Right lung (tissue), 5 donors: ENCODE results near the gene TATDN2. TPM values are rescaled to one million over a fixed set of nuclear protein-coding genes. Genes with fewer than 3 reads are reported as not detected.

Source experiments
- DNase-seq, 2 donors: peaks; one replicate each; pipeline ENCODE4 v3.0.0-alpha.2; 2013
- polyA plus RNA-seq, 5 donors: library from polyadenylated mRNA; unstranded; fragments of 120-200 nt; gene quantifications; one replicate each; pipeline versions ENCODE4 v1.2.1 to v1.2.3, GENCODE V29; 2013; ENCODE audit warnings: inconsistent platforms in 1 of 5, low replicate concordance in 1 of 5; ENCODE audit not compliant: insufficient read length in 5 of 5, insufficient read depth in 1 of 5

TATDN2 gene
- polyA plus RNA-seq, 5 donors: 33.8 to 43.3 (median 36.1) TPM

DNA sequence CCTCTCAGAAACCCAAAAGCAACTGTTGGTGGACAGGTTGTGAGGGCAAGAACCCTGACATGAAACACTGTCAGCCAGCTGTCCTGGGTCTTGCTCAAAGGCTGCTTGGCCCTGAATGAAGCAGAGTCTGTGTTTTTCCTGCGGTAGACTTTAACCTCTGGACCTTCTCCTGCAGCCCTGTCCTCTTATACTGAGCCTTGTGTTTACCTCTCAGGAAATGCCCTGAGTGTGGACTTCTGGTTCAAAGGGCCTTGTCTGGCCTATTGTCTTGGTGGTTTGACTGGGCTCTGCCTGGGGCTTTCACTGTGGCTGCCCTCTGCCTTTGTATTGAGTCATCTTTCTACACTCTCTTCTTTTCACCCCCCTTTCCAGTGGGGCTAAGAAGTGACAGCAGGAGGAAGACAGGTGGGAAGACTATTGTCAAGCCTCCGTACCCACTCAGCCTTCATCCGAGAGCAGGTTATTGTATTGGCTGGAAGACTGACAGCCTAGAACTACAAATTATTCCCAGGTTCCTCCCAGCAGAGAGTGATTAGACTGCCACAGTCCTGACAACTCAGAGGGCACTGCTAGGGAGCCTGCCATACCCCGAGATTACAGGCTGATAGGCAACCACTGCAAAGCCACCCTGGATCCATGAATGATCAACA, 69.2 kb downstream of the TATDN2 start:
- DNase-seq: no peak

DNA sequence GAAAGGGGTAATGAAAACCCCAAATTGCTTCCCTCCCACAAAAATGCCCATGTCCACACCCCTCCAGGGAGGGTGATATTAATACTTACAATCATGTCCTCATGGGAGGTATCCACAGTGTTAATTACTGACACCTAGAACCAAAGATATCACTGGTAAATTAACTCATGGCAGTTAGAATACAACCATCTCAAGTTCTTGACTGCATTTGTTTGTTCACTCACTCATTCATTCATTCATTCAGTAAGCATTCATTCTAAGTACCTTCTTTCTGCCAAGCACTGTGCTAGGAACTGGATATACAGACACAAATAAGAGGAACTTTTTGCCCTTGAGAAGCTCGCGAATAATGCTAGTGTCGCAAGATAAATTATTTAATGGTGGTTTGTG, 69.7 kb downstream of the TATDN2 start:
- no peak for DNase-seq

DNA sequence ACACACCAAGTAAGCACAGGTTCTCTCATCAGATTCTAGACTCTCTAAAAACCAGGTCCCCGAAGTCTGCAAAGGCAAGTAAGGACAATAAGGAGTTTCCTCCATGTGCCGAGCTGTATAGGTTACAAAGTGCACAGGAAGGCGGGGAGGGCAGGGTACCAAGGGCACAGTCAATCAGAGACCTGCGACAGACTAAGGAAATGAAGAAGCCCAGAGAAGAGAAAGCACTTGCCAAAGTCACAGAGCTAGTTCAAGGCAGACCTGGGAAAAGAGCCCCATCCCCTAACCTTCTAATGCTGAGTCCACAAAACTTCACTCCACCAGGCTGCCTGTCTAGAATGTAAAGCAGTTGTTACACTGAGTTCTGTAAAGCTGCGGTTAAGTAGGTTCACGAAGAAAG, 71.0 kb downstream of the TATDN2 start:
- no peak for DNase-seq

DNA sequence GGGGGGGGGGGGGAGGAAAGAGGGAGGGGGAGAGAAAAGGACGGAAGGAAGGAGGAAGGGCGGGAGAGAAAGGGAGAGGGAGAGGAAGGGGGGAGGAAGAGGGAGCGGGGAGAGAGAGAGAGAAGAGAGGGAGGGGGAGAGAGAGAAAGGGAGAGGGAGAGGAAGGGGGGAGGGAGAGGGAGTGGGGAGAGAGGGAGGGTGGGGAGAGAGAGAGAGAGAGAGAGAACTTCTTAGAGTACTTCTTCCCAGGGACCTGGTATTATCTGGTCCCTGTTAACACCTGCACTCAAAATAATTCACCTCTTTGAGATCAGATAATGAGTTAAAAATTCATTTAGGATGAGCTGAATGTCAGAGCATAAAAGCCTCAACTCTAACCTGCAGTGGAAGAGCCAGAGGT, 71.5 kb downstream of the TATDN2 start:
- DNase-seq: no peak

DNA sequence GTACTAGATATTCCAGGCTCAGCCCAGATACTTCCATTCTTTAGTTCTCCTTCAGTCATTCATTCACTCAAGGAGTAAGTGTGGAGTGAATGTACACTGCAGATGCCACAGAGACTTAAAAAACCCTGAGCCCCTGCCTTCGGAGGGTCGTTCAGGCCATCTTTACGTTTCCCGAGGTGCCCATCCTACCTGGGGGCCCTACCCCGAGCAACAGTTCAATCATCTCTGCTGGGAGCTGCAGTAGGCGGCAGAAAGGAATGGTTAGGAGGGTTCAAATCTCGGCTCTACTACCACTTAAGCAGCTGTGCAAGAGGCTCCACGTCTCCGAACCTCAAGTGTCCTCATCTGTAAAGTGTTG, 72.0 kb downstream of the TATDN2 start:
- DNase-seq: no peak

DNA sequence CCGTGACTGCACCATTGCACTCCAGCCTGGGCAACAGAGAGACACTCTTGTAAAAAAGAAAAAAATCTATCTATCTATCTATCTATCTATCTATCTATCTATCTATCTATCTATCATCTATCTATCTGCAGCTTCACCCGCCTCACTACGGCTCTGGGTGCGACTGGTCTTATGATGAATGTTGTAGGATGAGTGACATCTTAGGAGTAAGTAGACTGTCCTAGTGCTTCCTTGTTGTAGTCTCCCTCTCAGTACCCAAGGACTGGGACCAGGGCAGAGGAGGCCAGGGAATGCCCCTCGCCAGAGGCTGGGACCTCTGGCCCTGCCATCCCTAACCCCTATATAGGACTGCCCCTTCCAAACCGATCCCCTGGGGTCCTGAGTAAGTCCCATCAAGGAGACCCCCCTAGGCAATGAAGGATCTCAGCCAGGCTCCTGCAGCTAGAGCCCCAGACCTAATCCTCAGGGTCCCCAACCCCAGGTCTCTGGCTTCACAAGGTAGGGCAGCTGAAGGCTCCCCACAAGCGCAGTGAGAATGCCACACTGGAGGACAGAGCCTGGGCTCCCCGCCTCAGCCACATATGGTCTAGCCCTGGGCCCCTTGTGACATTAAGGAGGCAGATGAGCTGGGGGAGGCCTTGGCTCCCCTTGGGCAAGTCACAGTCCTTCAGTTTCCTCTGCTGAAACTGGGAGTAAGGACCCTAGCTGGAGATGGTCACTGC, 73.5 kb downstream of the TATDN2 start:
- DNase-seq: no peak

DNA sequence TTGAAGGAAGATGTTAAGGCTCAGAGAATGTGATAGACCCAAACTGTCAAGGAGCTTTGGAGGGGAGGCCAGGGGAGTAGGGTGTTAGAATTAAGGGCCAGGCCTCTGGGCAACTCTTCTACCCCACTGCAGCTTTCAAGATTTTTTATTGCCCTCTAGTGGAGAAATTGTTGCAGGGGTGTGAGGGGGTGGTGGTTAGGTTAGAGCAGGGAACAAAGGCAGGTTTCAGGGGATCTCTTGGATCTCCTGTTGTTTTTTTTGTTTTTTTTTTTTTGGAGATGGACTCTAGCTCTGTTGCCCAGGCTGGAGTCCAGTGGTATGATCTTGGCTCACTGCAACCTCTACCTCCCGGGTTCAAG, 74.1 kb downstream of the TATDN2 start:
- DNase-seq: no peak

DNA sequence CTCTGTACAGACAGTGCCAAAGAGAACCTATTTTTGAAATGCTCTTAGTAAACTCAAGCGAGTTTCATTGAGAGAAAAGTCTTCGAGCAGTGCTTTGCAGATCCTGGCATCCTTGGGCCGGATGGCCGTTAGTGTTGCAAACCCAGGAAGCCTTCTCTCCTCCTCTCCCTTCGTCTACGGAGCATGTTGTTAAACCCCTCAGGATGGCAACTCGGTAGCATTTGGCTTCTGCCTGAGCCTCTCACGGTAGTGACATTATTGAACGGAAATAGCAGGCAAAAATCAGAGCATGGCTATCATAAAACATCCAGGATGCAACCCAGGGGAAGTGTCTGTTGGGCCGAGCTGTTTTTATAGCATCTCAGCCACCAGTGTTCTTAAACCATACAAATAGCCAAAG, 79.3 kb downstream of the TATDN2 start:
- DNase-seq: no peak

DNA sequence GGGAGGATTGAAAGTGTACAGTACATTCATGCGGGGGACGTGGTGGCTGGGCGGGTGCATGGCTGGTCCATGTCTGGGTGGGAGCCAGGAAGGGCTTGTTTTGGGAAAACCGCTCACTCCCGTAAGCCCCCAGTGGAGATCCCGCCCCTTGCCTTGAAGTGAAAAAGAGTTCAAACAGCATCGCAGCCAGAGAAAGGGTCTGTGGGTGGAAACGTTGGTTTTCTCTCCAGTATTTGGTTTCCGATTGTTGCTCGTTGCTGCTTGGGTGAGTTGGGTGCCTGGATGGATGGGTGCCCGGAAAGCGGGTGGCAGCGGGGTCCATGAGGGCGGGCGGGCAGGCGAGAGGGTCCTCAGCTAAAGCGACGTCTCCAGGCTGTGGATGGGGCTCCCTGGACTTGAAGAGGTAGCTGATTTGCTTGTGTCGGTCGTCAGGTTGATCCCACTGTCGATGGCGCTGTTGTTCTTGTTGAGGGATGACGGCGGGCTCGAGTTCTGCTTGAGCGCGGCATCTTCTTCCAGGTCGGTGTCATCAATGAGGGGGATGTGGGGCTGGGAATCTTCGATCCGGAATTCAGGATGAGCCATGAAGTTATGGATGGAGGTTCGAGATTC, 80.3 kb downstream of the TATDN2 start:
- DNase-seq: no peak

DNA sequence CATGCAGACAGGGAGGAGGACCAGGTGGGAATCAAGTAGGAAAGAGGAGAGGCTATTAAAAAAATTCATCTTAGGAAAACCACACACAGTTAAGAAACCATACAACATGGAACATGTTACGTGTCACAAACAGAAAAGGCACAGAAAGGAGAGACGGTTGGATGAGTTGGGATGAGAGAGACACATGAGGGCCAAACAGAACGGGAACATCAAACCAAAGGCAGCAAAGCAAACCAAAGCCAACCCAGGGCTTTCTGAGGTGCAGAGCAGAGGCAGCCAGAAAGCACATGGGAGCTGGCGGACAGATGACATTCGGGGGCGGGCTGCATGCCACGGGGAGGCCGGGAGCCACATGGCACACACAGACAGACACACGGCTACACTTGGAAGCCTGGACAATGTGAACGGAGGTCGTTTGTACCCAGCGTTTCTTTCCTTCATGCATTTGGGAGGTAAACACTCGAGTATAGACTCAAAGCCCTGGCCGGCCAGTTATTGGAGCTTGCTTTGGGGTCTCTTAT, 81.3 kb downstream of the TATDN2 start:
- DNase-seq: no peak

DNA sequence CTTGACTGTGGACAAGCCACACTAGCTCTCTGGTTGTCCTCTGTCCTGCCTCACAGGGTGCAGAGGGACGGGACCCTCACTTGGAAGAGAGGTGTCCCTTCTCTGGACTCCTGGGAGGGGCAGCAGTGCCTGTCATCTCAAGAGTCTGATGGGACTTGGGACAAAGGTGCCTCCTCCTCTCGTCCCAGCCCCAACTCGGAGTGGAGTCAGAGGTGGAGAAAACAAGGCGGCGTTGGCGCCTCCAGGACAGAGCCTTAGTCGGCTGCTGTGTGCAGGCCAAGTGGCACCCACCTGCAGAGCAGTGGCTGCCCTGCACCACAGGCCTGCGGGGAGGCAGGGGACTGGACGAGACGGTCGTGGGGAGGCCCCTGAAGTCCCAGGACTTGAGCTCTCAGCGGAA, 82.1 kb downstream of the TATDN2 start:
- DNase-seq: no peak

Other genes with a start within 250 kb of the TATDN2 start
- 10 to 100 TPM; 15.5 to 29.0 (median 21.6) TPM for gene FANCD2, start 222.0 kb upstream of the TATDN2 start, polyA plus RNA-seq
- gene FANCD2OS, start 140.2 kb upstream of the TATDN2 start, polyA plus RNA-seq: under 1 TPM in 4 of 5 donors, not detected in 1; 0.36 to 0.82 (median 0.55) TPM
- gene BRK1, start 132.8 kb upstream of the TATDN2 start, polyA plus RNA-seq: 100 to 1,000 TPM; 180 to 216 (median 201) TPM
- gene VHL, start 106.7 kb upstream of the TATDN2 start, polyA plus RNA-seq: 10 to 100 TPM; 75.9 to 89.3 (median 84.5) TPM
- gene IRAK2, start 83.5 kb upstream of the TATDN2 start, polyA plus RNA-seq: 1 to 10 TPM; 1.4 to 2.3 (median 2.0) TPM
- gene GHRL, start 44.5 kb downstream of the TATDN2 start, polyA plus RNA-seq: 100 to 1,000 TPM in 4 of 5 donors, 10 to 100 TPM in 1; 69.0 to 204 (median 110) TPM
- gene SEC13, start 72.7 kb downstream of the TATDN2 start, polyA plus RNA-seq: 100 to 1,000 TPM in 3 of 5 donors, 10 to 100 TPM in 2; 99.5 to 134 (median 109) TPM